NCI-H2081 (cell line): ENCODE results near the gene YAE1.
"Not testable (repeated sequence)": the region's sequence is repeated elsewhere in the genome, so short reads cannot be mapped to it uniquely, and the experiment has no call there.

Source experiments
- DNase-seq, 2 experiments: peaks; one replicate each; lab custom pipeline; 2025; lab: John Stamatoyannopoulos, UW

YAE1 gene, protein sequence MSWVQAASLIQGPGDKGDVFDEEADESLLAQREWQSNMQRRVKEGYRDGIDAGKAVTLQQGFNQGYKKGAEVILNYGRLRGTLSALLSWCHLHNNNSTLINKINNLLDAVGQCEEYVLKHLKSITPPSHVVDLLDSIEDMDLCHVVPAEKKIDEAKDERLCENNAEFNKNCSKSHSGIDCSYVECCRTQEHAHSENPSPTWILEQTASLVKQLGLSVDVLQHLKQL

GRCh38 chr7:39566023-39566921, at the start of gene YAE1:
TSS of gene YAE1 (plus strand) at chr7:39566404. CDS start at chr7:39566419, 15 bp downstream.
- DNase-seq = peak; percentile 84 to 89

DNA sequence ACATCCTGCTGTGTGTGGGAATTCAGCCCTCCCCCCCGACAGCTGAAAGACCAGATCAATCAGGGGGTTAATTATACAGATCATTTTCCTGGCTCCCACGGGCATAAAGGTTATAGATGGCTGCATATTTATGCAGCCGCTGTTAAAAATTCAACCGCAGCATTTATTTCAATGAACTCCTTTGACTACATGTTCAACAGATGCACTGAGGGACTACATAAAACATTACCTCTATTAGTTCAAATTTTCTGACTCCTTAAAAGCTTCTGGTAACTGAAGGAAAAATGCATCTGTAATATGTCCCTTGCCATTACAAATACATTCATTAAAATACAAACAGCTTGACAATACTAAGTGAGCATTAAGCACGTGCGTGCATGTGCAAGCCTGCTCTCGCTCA, 49.7 kb upstream of the YAE1 start:
- DNase-seq = no peak

- DNase-seq = no peak
These were observed 49.0 kb upstream of the YAE1 start for GRCh38 chr7:39517240-39517639.

- no peak for DNase-seq
These were observed 40.3 kb upstream of the YAE1 start for GRCh38 chr7:39525926-39526325.

DNA sequence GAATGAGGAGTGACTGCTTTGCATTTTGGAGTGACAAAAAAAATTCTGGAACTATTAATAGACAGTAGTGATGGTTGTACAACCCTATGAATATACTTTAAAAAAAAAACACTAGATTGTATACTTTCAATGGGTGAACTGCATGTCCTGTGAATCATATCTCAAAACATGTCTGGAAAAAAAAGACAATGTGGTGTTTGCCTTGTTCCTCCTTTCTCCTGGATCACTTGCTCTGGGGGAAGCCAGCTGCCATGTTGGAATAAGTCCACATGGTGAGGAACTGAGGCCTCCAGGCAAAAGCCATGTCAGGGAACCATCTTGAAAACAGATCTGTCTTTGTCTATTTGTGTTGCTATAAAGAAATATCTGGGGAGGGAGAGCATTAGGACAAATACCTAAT, 39.5 kb upstream of the YAE1 start:
- DNase-seq = no peak

DNA sequence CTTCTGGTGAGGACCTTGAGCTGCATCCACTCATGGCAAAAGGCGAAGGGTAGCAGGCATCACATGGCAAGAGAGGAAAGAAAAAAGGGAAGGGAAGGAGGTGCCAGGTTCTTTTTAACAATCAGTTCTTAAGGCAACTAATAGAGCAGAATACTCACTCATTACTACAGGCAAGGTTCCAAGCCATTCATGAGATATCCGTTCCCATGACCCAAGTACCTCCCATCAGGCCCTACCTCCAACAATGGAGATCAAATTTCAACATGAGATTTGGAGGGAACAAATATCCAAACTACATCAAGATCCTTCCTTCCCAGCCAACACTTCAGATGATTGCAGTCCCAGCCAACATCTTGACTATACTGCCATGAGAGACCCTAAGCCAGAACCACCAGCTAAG, 38.9 kb upstream of the YAE1 start:
- no peak for DNase-seq

- DNase-seq = no peak
These were observed 38.3 kb upstream of the YAE1 start for GRCh38 chr7:39527951-39528350.

- no peak for DNase-seq
These were observed 37.4 kb upstream of the YAE1 start for GRCh38 chr7:39528849-39529248.

DNA sequence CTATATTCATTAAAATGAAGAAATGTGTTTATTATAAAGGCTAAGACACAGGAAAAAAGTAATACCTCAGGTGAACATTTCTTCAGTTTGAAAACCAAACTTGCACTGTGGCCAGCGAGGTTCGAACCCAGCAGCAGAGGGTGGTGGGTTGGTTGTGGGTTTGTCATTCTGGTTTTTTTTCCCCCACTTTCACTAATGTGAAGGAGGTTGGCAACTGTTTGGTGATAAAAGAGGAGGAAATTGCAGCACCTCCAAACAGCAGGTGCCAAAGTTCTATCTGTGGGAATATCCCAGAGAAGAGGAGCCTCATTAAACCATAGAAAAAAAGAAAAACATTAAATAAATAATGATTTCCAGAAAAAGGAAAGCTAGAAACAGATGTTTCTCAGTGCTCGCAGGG, 36.6 kb upstream of the YAE1 start:
- no peak for DNase-seq

DNA sequence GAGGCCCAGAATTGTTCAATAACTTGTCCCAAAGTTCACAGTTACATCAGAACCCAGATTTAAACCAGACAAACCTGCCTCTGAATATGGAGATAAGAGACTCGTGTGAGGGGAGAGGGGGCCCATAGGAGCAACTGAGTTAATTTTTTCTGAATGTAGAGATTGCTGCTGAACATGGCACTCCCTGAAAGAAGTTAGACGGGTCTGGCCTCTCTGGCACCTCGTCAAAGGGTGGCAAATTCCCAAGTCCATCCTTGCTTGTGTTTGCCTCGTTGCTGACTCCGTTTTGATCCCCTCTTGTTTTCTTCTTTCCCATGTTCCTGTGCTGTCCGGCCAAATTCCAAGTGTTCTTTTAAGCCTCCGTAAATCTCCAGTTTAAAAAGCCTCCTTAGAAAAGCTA, 35.2 kb upstream of the YAE1 start:
- DNase-seq = no peak

DNA sequence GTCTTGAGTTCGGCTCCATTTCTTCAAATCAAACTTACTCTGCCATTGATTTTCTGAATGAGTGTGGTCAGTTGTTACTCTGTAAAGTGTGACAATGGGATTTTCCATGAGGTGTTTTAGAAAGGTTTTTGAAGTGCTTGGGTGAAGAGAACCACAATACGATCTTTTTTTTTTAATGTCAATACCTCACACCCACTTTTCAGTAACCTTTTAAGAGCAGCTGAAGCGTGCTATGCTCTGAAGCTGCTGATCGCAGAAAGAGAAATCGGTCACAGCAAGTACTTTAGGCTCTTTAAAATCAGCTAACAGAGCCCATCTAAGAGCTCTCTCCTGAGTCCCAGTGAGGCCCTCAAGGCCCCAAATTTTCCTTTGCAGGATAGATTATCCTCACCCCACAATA, 34.4 kb upstream of the YAE1 start:
- DNase-seq = no peak

DNA sequence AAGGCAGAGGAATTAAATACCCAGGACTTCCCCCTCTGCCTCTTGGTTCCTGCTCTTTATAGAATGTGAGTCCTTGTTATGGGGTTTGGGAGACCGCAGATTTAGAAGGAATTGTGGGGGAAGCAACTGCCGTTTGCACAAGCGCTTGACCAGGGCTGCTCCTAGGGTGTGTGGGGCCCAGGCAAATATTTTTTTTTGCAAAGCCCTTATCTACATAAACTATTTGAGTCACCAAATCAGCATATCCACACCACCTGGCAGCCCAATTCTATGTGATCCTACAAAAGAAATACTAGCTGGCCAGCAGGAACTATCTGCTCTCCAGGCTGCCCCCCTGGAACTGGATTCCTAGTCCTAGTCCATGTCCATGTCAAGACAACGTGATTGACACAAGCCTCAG, 33.4 kb upstream of the YAE1 start:
- no peak for DNase-seq

DNA sequence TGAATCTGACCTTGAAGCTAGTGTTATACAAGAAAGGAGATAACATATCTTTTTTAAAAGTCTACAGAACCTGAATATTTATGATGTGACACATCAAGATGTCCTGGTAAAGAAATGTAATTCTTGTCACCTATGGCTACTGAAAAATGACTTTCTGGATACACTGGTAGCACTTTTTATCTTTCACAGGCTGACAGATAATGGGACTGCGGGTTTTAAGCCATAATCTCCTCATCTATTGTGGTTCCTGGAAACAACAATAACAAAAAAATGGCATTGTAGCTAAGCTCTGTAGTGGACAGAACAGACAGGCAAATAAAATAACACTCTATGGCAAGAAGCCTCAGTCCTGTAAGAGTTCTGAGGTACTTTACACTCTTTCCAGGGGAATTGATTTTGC, 31.6 kb upstream of the YAE1 start:
- DNase-seq = no peak

- no peak for DNase-seq
These were observed 31.1 kb upstream of the YAE1 start for GRCh38 chr7:39535064-39535463.

DNA sequence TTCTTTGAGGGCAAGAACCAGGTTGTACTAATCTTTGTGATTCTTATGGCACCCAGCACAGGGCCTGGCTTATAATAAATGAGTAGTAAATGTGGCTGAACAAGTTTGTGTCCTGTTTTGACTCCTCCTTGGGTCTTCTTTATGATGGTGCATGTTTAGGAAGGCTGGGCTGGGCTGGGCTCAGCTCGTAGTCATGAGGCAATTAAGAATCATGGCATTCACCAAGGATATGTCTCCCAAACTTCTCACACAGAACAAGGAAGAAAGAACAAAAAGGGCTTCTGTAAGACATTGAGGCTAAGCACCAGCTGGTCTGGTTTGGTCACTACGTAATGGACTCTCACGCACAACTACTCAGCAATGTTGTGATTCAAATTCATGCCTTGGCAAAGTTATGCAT, 30.5 kb upstream of the YAE1 start:
- DNase-seq = no peak

- DNase-seq = no peak
These were observed 29.3 kb upstream of the YAE1 start for GRCh38 chr7:39536951-39537350.

GRCh38 chr7:39539816-39540215, 26.4 kb upstream of the YAE1 start:
- DNase-seq = no peak

- peak; percentile 29 to 48 for DNase-seq
These were observed 25.9 kb upstream of the YAE1 start for GRCh38 chr7:39540320-39540719.

DNA sequence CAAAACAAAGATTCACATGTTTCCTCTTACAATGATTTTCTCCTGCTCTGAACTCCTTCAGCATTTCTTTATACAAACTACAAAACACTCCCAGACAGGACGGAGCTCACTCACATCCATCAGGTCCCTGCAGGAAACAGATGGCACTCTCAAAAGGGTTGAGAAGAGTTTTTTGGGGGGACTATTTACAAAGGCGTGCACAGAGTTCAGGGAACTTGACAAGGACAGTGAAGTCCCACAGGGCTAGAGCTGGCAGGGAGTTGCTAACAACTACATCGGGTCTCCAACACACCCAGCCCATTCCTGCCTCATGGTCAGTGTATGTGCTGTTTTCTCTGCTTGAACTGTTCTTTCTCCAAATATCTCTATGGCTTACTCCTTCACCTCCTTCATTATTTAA, 24.7 kb upstream of the YAE1 start:
- no peak for DNase-seq

- DNase-seq = not testable (repeated sequence)
These were observed 21.4 kb upstream of the YAE1 start for GRCh38 chr7:39544774-39545173.

DNA sequence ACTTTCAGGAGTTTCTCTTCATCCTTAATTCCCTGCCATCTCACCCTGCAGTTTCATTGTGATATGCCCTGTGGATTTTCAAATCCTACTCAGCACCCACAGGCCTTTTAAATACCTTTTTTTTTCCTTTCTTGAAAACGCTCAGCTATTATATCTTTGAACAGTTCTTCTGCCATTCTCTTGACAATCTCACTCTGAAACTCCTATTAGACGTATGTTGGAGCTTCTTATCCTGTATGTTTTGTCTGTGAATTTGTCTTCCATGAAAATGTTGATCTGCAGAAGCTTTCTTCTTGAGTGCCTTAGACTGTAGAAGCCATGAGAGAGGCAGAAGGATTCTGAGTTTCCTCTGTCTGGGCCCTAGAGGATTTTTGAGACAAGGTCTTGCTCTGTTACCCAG, 18.9 kb upstream of the YAE1 start:
- DNase-seq = no peak

DNA sequence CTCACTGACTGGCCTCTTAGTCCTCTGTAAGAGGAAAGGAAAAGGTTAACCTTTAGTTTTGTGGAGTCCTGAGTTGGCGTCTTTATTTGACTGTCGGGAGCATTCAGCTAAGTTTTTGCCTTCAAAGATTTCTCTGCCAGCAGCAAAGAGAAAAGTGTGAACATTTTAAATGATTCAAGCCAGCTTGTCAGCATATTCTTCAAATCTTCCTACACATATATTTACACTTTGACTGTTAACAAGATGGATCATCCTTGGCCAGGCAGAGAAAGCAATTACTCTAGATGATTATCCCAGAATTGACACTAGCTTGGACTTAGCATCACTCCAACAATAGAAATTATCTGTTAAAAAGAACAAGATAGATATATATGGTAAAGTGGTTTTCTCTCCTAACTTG, 15.8 kb upstream of the YAE1 start:
- no peak for DNase-seq

- DNase-seq = no peak
These were observed 12.8 kb upstream of the YAE1 start for GRCh38 chr7:39553436-39553835.
